K562 (cell line): ENCODE measurements around the gene CHURC1. TPM values are rescaled to one million over a fixed set of nuclear protein-coding genes. Genes with fewer than 3 reads are reported as not detected.

Experiments used
- ADNP ChIP-seq: fragments of 200-800 bp; sonication (Bioruptor generic); IDR thresholded peaks from 2 replicates; pipeline ENCODE4 v1.6.1; 2016; ENCODE audit warnings: missing genetic modification characterization, missing compliant biosample characterization
- ARID4B ChIP-seq: sonication (generic); formaldehyde crosslinking; IDR thresholded peaks from 2 replicates; pipeline ENCODE4 v1.8.0; 2022; ENCODE audit warnings: mild to moderate bottlenecking, missing genetic modification reagents
- ATF7 ChIP-seq: fragments of 450-650 bp; IDR thresholded peaks from 2 replicates; pipeline ENCODE4 v1.7.1; 2014; ENCODE audit warnings: mild to moderate bottlenecking, moderate library complexity
- BDP1 ChIP-seq: IDR thresholded peaks from 3 replicates; pipeline ENCODE4 v1.6.1; 2011; ENCODE audit not compliant: insufficient read length, insufficient read depth
- DIDO1 ChIP-seq: fragments of 450-650 bp; IDR thresholded peaks from 2 replicates; pipeline ENCODE4 v1.6.1; 2016; ENCODE audit warnings: low read depth, missing biosample characterization, missing genetic modification characterization
- EGR1 ChIP-seq: fragments of 450-650 bp; conservative IDR thresholded peaks from 2 replicates; pipeline ENCODE4 v1.6.1; 2017; ENCODE audit warnings: mild to moderate bottlenecking
- FOXK1 ChIP-seq: sonication (generic); formaldehyde crosslinking; IDR thresholded peaks from 2 replicates; pipeline ENCODE4 v1.8.0; 2022; ENCODE audit warnings: missing genetic modification reagents, mild to moderate bottlenecking, borderline replicate concordance
- GABPA ChIP-seq: fragments of 200-800 bp; sonication (Bioruptor generic); conservative IDR thresholded peaks from 2 replicates; pipeline ENCODE4 v1.6.1; 2016; ENCODE audit warnings: low read depth, missing genetic modification characterization, missing compliant biosample characterization
- GABPB1 ChIP-seq: sonication (generic); formaldehyde crosslinking; IDR thresholded peaks from 2 replicates; pipeline ENCODE4 v1.8.0; 2022; ENCODE audit warnings: mild to moderate bottlenecking, missing genetic modification reagents
- GATA2 ChIP-seq: sonication (generic); formaldehyde crosslinking; IDR thresholded peaks from 2 replicates; pipeline ENCODE4 v1.4.0; 2020; ENCODE audit warnings: mild to moderate bottlenecking, missing genetic modification reagents
- HMGN3 ChIP-seq: IDR thresholded peaks from 2 replicates; pipeline ENCODE4 v1.6.1; 2011; ENCODE audit warnings: borderline replicate concordance, low read depth, mild to moderate bottlenecking, mixed read lengths, low read length; ENCODE audit not compliant: insufficient read length; ENCODE audit errors: extremely low read depth
- NR4A1 ChIP-seq, 2 experiments: fragments of 250-450 bp in 1 of 2; fragments of 450-650 bp in 1 of 2; sonication (Bioruptor Pico) in 1 of 2; IDR thresholded peaks; 2 replicates each; pipeline versions ENCODE4 v1.4.0 to v1.6.1; 2016 to 2020; ENCODE audit warnings: mild to moderate bottlenecking in 2 of 2, missing compliant biosample characterization in 1 of 2, missing genetic modification characterization in 1 of 2, moderate library complexity in 1 of 2
- RHOXF2B ChIP-seq: fragments of 250-450 bp; sonication (Bioruptor Pico); conservative IDR thresholded peaks from 2 replicates; pipeline ENCODE4 v1.5.1; 2021
- SAFB ChIP-seq: fragments of 200-400 bp; formaldehyde crosslinking; IDR thresholded peaks from 2 replicates; pipeline ENCODE4 v1.6.1; 2017; ENCODE audit warnings: low read depth, low read length, borderline replicate concordance
- SMAD2 ChIP-seq: fragments of 150-350 bp; IDR thresholded peaks from 2 replicates; pipeline ENCODE4 v1.6.1; 2014; ENCODE audit warnings: low read depth, mild to moderate bottlenecking, low read length
- STAG1 ChIP-seq: sonication (generic); formaldehyde crosslinking; IDR thresholded peaks from 2 replicates; pipeline ENCODE4 v1.5.0; 2020; ENCODE audit warnings: missing genetic modification reagents, borderline replicate concordance
- ZNF395 ChIP-seq: fragments of 200-800 bp; sonication (Bioruptor generic); IDR thresholded peaks from 2 replicates; pipeline ENCODE4 v1.6.1; 2017; ENCODE audit warnings: missing genetic modification characterization, missing compliant biosample characterization
- polyA plus RNA-seq, 8 experiments: library from polyadenylated mRNA; depleted of rRNA in 4 of 8; stranded (reverse) in 5 of 8; unstranded in 3 of 8; fragments of >200 nt; fragmentation: Nextera tagmentation in 2 of 8; fragmentation: Illumina TruSeq in 1 of 8; extraction: Ambion mirVana in 2 of 8; extraction: Trizol in 1 of 8; gene quantifications; 2 replicates each; pipeline versions ENCODE4 v1.2.1 to v1.2.3, GENCODE V29; 2011 to 2014; ENCODE audit warnings: inconsistent platforms in 1 of 8, missing spikeins in 1 of 8
- total RNA-seq, 7 experiments: library from RNA; depleted of rRNA in 6 of 7; stranded (reverse); fragments of >200 nt in 6 of 7; fragmentation: Illumina TruSeq in 2 of 7; extraction: Trizol in 2 of 7; gene quantifications; 2 replicates each; pipeline versions ENCODE4 v1.2.1 to v1.2.3, GENCODE V29; 2011 to 2021; ENCODE audit warnings: low replicate concordance in 1 of 7
- TF ChIP-seq, protein P1 (sequence below): fragments of 450-650 bp; formaldehyde crosslinking; IDR thresholded peaks from 2 replicates; pipeline ENCODE4 v1.4.0; 2022; ENCODE audit warnings: mild to moderate bottlenecking, moderate library complexity
- TF ChIP-seq, protein P2 (sequence below), 2 experiments: fragments of 450-650 bp in 1 of 2; sonication (generic) in 1 of 2; formaldehyde crosslinking in 1 of 2; IDR thresholded peaks in 1 of 2; conservative IDR thresholded peaks in 1 of 2; 2 replicates each; pipeline versions ENCODE4 v1.6.1 to v1.8.1; 2016 to 2023; ENCODE audit warnings: mild to moderate bottlenecking in 2 of 2, moderate library complexity in 2 of 2, inconsistent platforms in 1 of 2, missing genetic modification reagents in 1 of 2

The CHURC1 gene
- total and polyA plus RNA-seq, 9 of the 15 experiments (the other 6 are each of a cell fraction or from before 2014, with no cell fraction given), result 27.3 to 239 (median 45.6) TPM

DNA sequence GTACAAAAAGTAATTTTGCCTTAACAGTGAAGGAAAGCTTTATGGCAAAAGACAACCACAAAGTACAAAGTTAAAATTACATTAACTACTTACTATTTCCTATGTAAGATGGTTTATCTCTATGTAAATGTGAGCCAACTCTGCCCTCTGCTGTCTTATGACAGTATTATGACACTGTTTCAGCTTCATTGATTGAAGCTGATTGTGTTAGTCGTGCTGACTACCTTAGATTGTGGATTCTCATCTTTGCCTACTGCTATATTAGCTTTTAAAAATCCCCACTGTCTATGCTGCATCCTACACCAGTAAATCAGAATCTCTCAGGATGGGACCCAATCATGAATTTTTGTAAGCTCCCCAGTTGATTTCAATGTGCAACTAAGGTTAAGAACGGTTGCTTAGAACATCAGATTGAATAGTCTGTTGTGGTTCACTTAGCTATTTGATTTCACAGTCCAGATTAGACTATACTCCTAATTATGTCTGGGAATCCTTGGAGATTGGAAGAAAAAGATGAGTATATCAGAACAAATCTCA is 22.3 kb upstream of the CHURC1 start (continued):
- TF ChIP-seq, protein P1, sequence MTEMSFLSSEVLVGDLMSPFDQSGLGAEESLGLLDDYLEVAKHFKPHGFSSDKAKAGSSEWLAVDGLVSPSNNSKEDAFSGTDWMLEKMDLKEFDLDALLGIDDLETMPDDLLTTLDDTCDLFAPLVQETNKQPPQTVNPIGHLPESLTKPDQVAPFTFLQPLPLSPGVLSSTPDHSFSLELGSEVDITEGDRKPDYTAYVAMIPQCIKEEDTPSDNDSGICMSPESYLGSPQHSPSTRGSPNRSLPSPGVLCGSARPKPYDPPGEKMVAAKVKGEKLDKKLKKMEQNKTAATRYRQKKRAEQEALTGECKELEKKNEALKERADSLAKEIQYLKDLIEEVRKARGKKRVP (CRISPR knock-in tag), result no peak
- TF ChIP-seq GABPA (tag) (peak; percentile 43), FOXK1 (CRISPR knock-in tag) (no peak), NR4A1 (CRISPR knock-in tag; IDR thresholded peaks at IDR 0.05) (no peak), NR4A1 (tag; IDR thresholded peaks at IDR 0.05) (no peak), STAG1 (CRISPR knock-in tag) (no peak), ZNF395 (CRISPR knock-in tag) (no peak), DIDO1 (no peak), BDP1 (no peak), ARID4B (no peak), HMGN3 (no peak), SMAD2 (no peak), RHOXF2B (CRISPR knock-in tag) (no peak), SAFB (no peak), GATA2 (CRISPR knock-in tag) (0 out of 2 replicates have a peak, but pooled peaks have one; percentile 19), ADNP (tag) (no peak), ATF7 (no peak), EGR1 (no peak), GABPB1 (peak; percentile 74)
- TF ChIP-seq, protein P2, sequence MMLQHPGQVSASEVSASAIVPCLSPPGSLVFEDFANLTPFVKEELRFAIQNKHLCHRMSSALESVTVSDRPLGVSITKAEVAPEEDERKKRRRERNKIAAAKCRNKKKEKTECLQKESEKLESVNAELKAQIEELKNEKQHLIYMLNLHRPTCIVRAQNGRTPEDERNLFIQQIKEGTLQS (IDR thresholded peaks at IDR 0.05), result no peak
- TF ChIP-seq, protein P2 (CRISPR knock-in tag; conservative IDR thresholded peaks at IDR 0.05), result no peak
